ENCODE results near the gene SAMD4A.

DNA sequence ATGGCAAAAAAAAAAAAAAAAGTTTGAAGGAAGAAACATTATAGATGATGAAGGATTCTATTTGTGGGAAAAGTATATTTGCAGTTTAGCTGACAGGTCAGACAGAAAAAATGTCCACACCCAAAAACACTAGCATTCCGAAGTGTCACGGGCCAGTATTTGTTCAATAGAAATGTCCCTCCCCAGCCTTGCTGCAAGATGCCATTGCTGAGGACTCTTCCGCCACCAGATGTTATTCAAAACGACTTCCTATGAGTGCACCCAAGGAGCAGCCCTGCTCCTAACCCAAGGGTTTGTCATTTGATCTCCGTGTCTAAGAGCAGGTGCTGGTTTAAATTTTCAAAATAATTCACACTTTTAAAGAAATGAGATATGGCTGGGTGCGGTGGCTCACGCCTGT, 172.6 kb downstream of the SAMD4A start:
- TF ChIP-seq CTCF (conservative IDR thresholded peaks at IDR 0.05) (no peak), EZH2 (IDR thresholded peaks at IDR 0.05; ENCODE audit: low read depth) (no peak)

Measured in PC-9 (cell line).